Femur (tissue), 1 donor: ENCODE measurements around the gene STARD3.
A peak's percentile ranks its signal among the peaks of the same experiment; 100 is the strongest.

Source experiments
- DNase-seq: peaks from one replicate; pipeline ENCODE4 v3.0.0-alpha.2; 2017

Gene STARD3

GRCh38 chr17:39639566-39640458, 2.9 kb downstream of the STARD3 start:
- DNase-seq: no peak

- no peak for DNase-seq
These were observed 3.7 kb downstream of the STARD3 start for GRCh38 chr17:39640591-39641031.

GRCh38 chr17:39641097-39641496, 4.2 kb downstream of the STARD3 start:
- no peak for DNase-seq

GRCh38 chr17:39641883-39642282, 4.9 kb downstream of the STARD3 start:
- no peak for DNase-seq

GRCh38 chr17:39642291-39643074, 5.5 kb downstream of the STARD3 start:
- DNase-seq: no peak

GRCh38 chr17:39643271-39643670, 6.3 kb downstream of the STARD3 start:
- DNase-seq: no peak

- DNase-seq: no peak
These were observed 10.3 kb downstream of the STARD3 start for GRCh38 chr17:39647256-39647655.

GRCh38 chr17:39648616-39649366, 11.8 kb downstream of the STARD3 start:
- no peak for DNase-seq

GRCh38 chr17:39650121-39650579, 13.2 kb downstream of the STARD3 start:
- DNase-seq: no peak

GRCh38 chr17:39651923-39652586, 15.1 kb downstream of the STARD3 start:
- no peak for DNase-seq

GRCh38 chr17:39652587-39653315, 15.8 kb downstream of the STARD3 start:
- DNase-seq: no peak

- DNase-seq: no peak
These were observed 16.3 kb downstream of the STARD3 start for GRCh38 chr17:39653316-39653661.

GRCh38 chr17:39653662-39654331, 16.9 kb downstream of the STARD3 start:
- peak; percentile 55 for DNase-seq

- no peak for DNase-seq
These were observed 18.2 kb downstream of the STARD3 start for GRCh38 chr17:39655105-39655504.

GRCh38 chr17:39658346-39658745, 21.4 kb downstream of the STARD3 start:
- DNase-seq: no peak

GRCh38 chr17:39658760-39659159, 21.8 kb downstream of the STARD3 start:
- no peak for DNase-seq

GRCh38 chr17:39659279-39660010, 22.5 kb downstream of the STARD3 start:
- no peak for DNase-seq

- DNase-seq: no peak
These were observed 23.0 kb downstream of the STARD3 start for GRCh38 chr17:39660011-39660360.

- DNase-seq: no peak
These were observed 23.7 kb downstream of the STARD3 start for GRCh38 chr17:39660397-39661385.
